Keratinocyte (primary cell): ENCODE measurements around the gene ZRANB1. TPM values are rescaled to one million over a fixed set of nuclear protein-coding genes. Genes with fewer than 3 reads are reported as not detected.

ENCODE experiments used
- DNase-seq: peaks from one replicate; pipeline ENCODE4 v3.0.0-alpha.2; 2011; ENCODE audit warnings: low read depth, missing footprints, low spot score
- FAIRE-seq: peaks from 2 replicates; lab custom pipeline; 2011; peaks lifted over from hg19 to GRCh38; lab: Jason Lieb, UNC
- H2AFZ ChIP-seq: 2 replicates; pipeline ENCODE4 v1.6.0; 2012; ENCODE audit warnings: low read length, control low read depth, inconsistent platforms; ENCODE audit not compliant: control insufficient read depth
- H3K27ac ChIP-seq: 2 replicates; pipeline ENCODE4 v1.5.1; 2011; ENCODE audit warnings: low read length; ENCODE audit not compliant: control insufficient read depth, insufficient read depth
- H3K27me3 ChIP-seq: 3 replicates; pipeline ENCODE4 v1.6.0; 2011; ENCODE audit warnings: low read length; ENCODE audit not compliant: control insufficient read depth, insufficient read depth; ENCODE audit errors: extremely low read depth
- H3K36me3 ChIP-seq, 2 experiments: 2 replicates in 1 of 2; 3 replicates in 1 of 2; pipeline ENCODE4 v1.5.1; 2011; ENCODE audit warnings: low read length in 2 of 2, mild to moderate bottlenecking in 1 of 2; ENCODE audit not compliant: control insufficient read depth in 2 of 2, insufficient read depth in 2 of 2; ENCODE audit errors: extremely low read depth in 1 of 2
- H3K4me1 ChIP-seq: 3 replicates; pipeline ENCODE4 v1.5.1; 2011; ENCODE audit warnings: low read length; ENCODE audit not compliant: control insufficient read depth, insufficient read depth; ENCODE audit errors: extremely low read depth
- H3K4me2 ChIP-seq: 3 replicates; pipeline ENCODE4 v1.6.0; 2011; ENCODE audit warnings: low read depth, low read length; ENCODE audit not compliant: control insufficient read depth, insufficient read depth; ENCODE audit errors: extremely low read depth
- H3K4me3 ChIP-seq, 3 experiments: fragments of 200-600 bp in 1 of 3; sonication (generic) in 1 of 3; 2 replicates in 2 of 3; 3 replicates in 1 of 3; pipeline ENCODE4 v1.5.1; 2011 to 2016; ENCODE audit warnings: low read length in 3 of 3, mild to moderate bottlenecking in 3 of 3, control low read depth in 2 of 3, inconsistent platforms in 1 of 3, low read depth in 1 of 3, mixed read lengths in 1 of 3, mixed run types in 1 of 3, moderate library complexity in 1 of 3; ENCODE audit not compliant: control insufficient read depth in 2 of 3, insufficient read depth in 2 of 3; ENCODE audit errors: extremely low read depth in 1 of 3
- H3K79me2 ChIP-seq: 2 replicates; pipeline ENCODE4 v1.6.0; 2012; ENCODE audit warnings: low read length; ENCODE audit not compliant: control insufficient read depth, insufficient read depth
- H3K9ac ChIP-seq: 3 replicates; pipeline ENCODE4 v1.6.0; 2011; ENCODE audit warnings: low read length; ENCODE audit not compliant: control insufficient read depth, insufficient read depth; ENCODE audit errors: extremely low read depth
- H3K9me1 ChIP-seq: 3 replicates; pipeline ENCODE4 v1.6.0; 2011; ENCODE audit warnings: low read length; ENCODE audit not compliant: control insufficient read depth, insufficient read depth; ENCODE audit errors: extremely low read depth
- H3K9me3 ChIP-seq: 2 replicates; pipeline ENCODE4 v1.5.1; 2012; ENCODE audit warnings: low read depth, low read length; ENCODE audit not compliant: control insufficient read depth
- H4K20me1 ChIP-seq: 3 replicates; pipeline ENCODE4 v1.6.0; 2011; ENCODE audit warnings: low read length; ENCODE audit not compliant: control insufficient read depth, insufficient read depth; ENCODE audit errors: extremely low read depth
- CTCF ChIP-seq, 3 experiments: IDR thresholded peaks in 1 of 3; conservative IDR thresholded peaks in 1 of 3; optimal IDR thresholded peaks in 1 of 3; 2 replicates in 2 of 3; 3 replicates in 1 of 3; pipeline versions ENCODE3 to v1.5.1; 2011; ENCODE audit warnings: low read length in 3 of 3, mild to moderate bottlenecking in 3 of 3, moderate library complexity in 2 of 3, control low read depth in 1 of 3, inconsistent platforms in 1 of 3; ENCODE audit not compliant: insufficient read depth in 2 of 3; ENCODE audit errors: extremely low read depth in 1 of 3
- EZH2 ChIP-seq: IDR thresholded peaks from one replicate; pipeline ENCODE4 v1.6.1; 2012; ENCODE audit warnings: inconsistent platforms, mild to moderate bottlenecking, low read length, moderate library complexity
- dilution Hi-C: fragments of 300-500 bp; cut with MboI; formaldehyde crosslinking; loops from one replicate; pipeline ENCODE4 v1.7.0; 2020; ENCODE audit warnings: low sequenced_read_pairs; ENCODE audit not compliant: extremely low pct_ligation_motif_present
- polyA plus RNA-seq, 5 experiments: library from polyadenylated mRNA; depleted of rRNA in 3 of 5; stranded (reverse) in 3 of 5; stranded (forward) in 1 of 5; unstranded in 1 of 5; fragments of >200 nt; gene quantifications; 1 replicate in 1 of 5; 2 replicates in 3 of 5; 3 replicates in 1 of 5; pipeline versions ENCODE4 v1.2.1 to v1.2.3, GENCODE V29; 2011 to 2012; ENCODE audit warnings: missing spikeins in 2 of 5, low read depth in 1 of 5, low replicate concordance in 1 of 5

Gene ZRANB1
- polyA plus RNA-seq, 1 donor (not counting 4 experiments of a cell fraction or from before 2014, with no cell fraction given), result 9.3 TPM

- no peak overlapping the region for H3K4me2 ChIP-seq
- no peak overlapping the region for H3K27ac ChIP-seq
- no peaks in the 10 kb centered on the region for H3K9me3 ChIP-seq
- no peak overlapping the region for H2AFZ ChIP-seq
- no peaks in the 10 kb centered on the region for H3K9me1 ChIP-seq
- TF ChIP-seq EZH2 (no peak), CTCF (optimal IDR thresholded peaks at IDR 0.05 in 1 of 3, IDR thresholded peaks at IDR 0.05 in 1 of 3, conservative IDR thresholded peaks at IDR 0.05 in 1 of 3; ENCODE audit: extremely low read depth in 1 of 3, insufficient read depth in 2 of 3, low read length in 3 of 3) (no peak)
- no peak overlapping the region for H3K9ac ChIP-seq
- H3K36me3 ChIP-seq, result no peaks in the 10 kb centered on the region
- DNase-seq (no peak), FAIRE-seq (no peak)
- no peaks in the 10 kb centered on the region for H4K20me1 ChIP-seq
- H3K27me3 ChIP-seq, result peaks cover 18% of the 10 kb centered on the region
- no peak overlapping the region for H3K4me3 ChIP-seq
- dilution Hi-C loops, result no loop called here
- H3K79me2 ChIP-seq, result no peaks in the 10 kb centered on the region
- no peaks in the 10 kb centered on the region for H3K4me1 ChIP-seq
Measured at GRCh38 chr10:124898471-124898870, 43.5 kb upstream of the ZRANB1 start.

GRCh38 chr10:124899151-124899550 lies 42.8 kb upstream of the ZRANB1 start:
- no peak for TF ChIP-seq EZH2
- no peak for TF ChIP-seq CTCF (optimal IDR thresholded peaks at IDR 0.05 in 1 of 3, IDR thresholded peaks at IDR 0.05 in 1 of 3, conservative IDR thresholded peaks at IDR 0.05 in 1 of 3; ENCODE audit: extremely low read depth in 1 of 3, insufficient read depth in 2 of 3, low read length in 3 of 3)
- H4K20me1 ChIP-seq, result no peaks in the 10 kb centered on the region
- H3K79me2 ChIP-seq, result no peaks in the 10 kb centered on the region
- H3K4me1 ChIP-seq, result no peaks in the 10 kb centered on the region
- no peak overlapping the region for H3K27ac ChIP-seq
- no peak overlapping the region for H3K4me2 ChIP-seq
- H3K9me1 ChIP-seq, result no peaks in the 10 kb centered on the region
- peaks cover 18% of the 10 kb centered on the region for H3K27me3 ChIP-seq
- FAIRE-seq (no peak), DNase-seq (no peak)
- H3K9me3 ChIP-seq, result no peaks in the 10 kb centered on the region
- dilution Hi-C loops, result no loop called here
- no peak overlapping the region for H2AFZ ChIP-seq
- no peak overlapping the region for H3K9ac ChIP-seq
- H3K4me3 ChIP-seq, result no peak overlapping the region
- H3K36me3 ChIP-seq, result no peaks in the 10 kb centered on the region
